RWPE2 (cell line): ENCODE measurements around the gene SSB.

Experiments
- ATAC-seq: fragments of 200-7000 bp; cut with Tn5 transposase; 3 replicates; pipeline ENCODE4 v1.9.1; 2021; ENCODE audit warnings: low read depth
- DNase-seq: peaks from one replicate; pipeline ENCODE4 v3.0.0-alpha.2; 2020; ENCODE audit warnings: low spot score
- H3K27ac ChIP-seq: fragments of 450-650 bp; 2 replicates; pipeline ENCODE4 v1.5.1; 2017; ENCODE audit warnings: mild to moderate bottlenecking; ENCODE audit not compliant: poor library complexity, severe bottlenecking
- H3K27me3 ChIP-seq: fragments of 250-450 bp; sonication (Bioruptor Pico); 2 replicates; pipeline ENCODE4 v1.5.1; 2021; ENCODE audit warnings: mild to moderate bottlenecking, moderate library complexity; ENCODE audit not compliant: insufficient read depth, poor library complexity, severe bottlenecking
- H3K36me3 ChIP-seq: fragments of 250-450 bp; sonication (Bioruptor Pico); 2 replicates; pipeline ENCODE4 v1.5.1; 2020; ENCODE audit warnings: low read depth, mild to moderate bottlenecking, moderate library complexity
- H3K4me1 ChIP-seq: fragments of 250-450 bp; sonication (Bioruptor Pico); 2 replicates; pipeline ENCODE4 v1.5.1; 2021; ENCODE audit warnings: mild to moderate bottlenecking, moderate library complexity; ENCODE audit not compliant: insufficient read depth, poor library complexity, severe bottlenecking
- H3K4me3 ChIP-seq: fragments of 250-450 bp; sonication (Bioruptor Pico); 2 replicates; pipeline ENCODE4 v1.5.1; 2021; ENCODE audit warnings: mild to moderate bottlenecking, moderate library complexity; ENCODE audit not compliant: severe bottlenecking
- H3K9me3 ChIP-seq: fragments of 250-450 bp; sonication (Bioruptor Pico); 2 replicates; pipeline ENCODE4 v1.5.1; 2021; ENCODE audit warnings: mild to moderate bottlenecking, moderate library complexity; ENCODE audit not compliant: severe bottlenecking
- CTCF ChIP-seq: fragments of 450-650 bp; IDR thresholded peaks from one replicate; pipeline ENCODE4 v1.5.1; 2017; ENCODE audit warnings: mild to moderate bottlenecking, moderate library complexity; ENCODE audit not compliant: poor library complexity, severe bottlenecking

The SSB gene

GRCh38 chr2:169778446-169778845 is 20.2 kb upstream of the SSB start:
- Histone ChIP-seq H3K9me3 (no peaks in the 10 kb centered on the region), H3K27me3 (no peaks in the 10 kb centered on the region), H3K4me1 (no peaks in the 10 kb centered on the region), H3K27ac (no peak overlapping the region), H3K4me3 (no peak overlapping the region), H3K36me3 (no peaks in the 10 kb centered on the region)
- no peak for ATAC-seq
- DNase-seq = no peak
- TF ChIP-seq CTCF = no peak

GRCh38 chr2:169781249-169782013 is 17.2 kb upstream of the SSB start:
- DNase-seq (no peak), ATAC-seq (no peak)
- H3K36me3 ChIP-seq = no peaks in the 10 kb centered on the region
- no peak for TF ChIP-seq CTCF
- no peaks in the 10 kb centered on the region for H3K9me3 ChIP-seq
- H3K4me1 ChIP-seq = no peaks in the 10 kb centered on the region
- no peaks in the 10 kb centered on the region for H3K27me3 ChIP-seq
- H3K27ac ChIP-seq = no peak overlapping the region
- no peak overlapping the region for H3K4me3 ChIP-seq

GRCh38 chr2:169782513-169782912 is 16.2 kb upstream of the SSB start:
- TF ChIP-seq CTCF = no peak

GRCh38 chr2:169790581-169790980 is 8.1 kb upstream of the SSB start:
- Histone ChIP-seq H3K9me3 (no peaks in the 10 kb centered on the region), H3K4me3 (no peak overlapping the region), H3K27ac (no peak overlapping the region), H3K27me3 (no peaks in the 10 kb centered on the region), H3K4me1 (no peaks in the 10 kb centered on the region), H3K36me3 (no peaks in the 10 kb centered on the region)
- TF ChIP-seq CTCF = no peak
- ATAC-seq (no peak), DNase-seq (no peak)

More at GRCh38 chr2:169782513-169782912, 16.2 kb upstream of the SSB start:
- Histone ChIP-seq H3K27me3 (no peaks in the 10 kb centered on the region), H3K27ac (no peak overlapping the region), H3K9me3 (no peaks in the 10 kb centered on the region), H3K4me3 (no peak overlapping the region), H3K4me1 (no peaks in the 10 kb centered on the region), H3K36me3 (no peaks in the 10 kb centered on the region)
- no peak for DNase-seq
- no peak for ATAC-seq

GRCh38 chr2:169795181-169795580 is 3.5 kb upstream of the SSB start:
- Histone ChIP-seq H3K36me3 (no peaks in the 10 kb centered on the region; the same call in 1 of the 2 replicates), H3K27me3 (no peaks in the 10 kb centered on the region), H3K27ac (no peak overlapping the region), H3K9me3 (no peaks in the 10 kb centered on the region), H3K4me3 (no peak overlapping the region), H3K4me1 (peaks cover 3% of the 10 kb centered on the region)
- ATAC-seq = no peak
- no peak for TF ChIP-seq CTCF
- DNase-seq = no peak
